PC-9 (cell line): ENCODE measurements around the gene GPD2. TPM values are rescaled to one million over a fixed set of nuclear protein-coding genes. Genes with fewer than 3 reads are reported as not detected.

ENCODE experiments used
- BruUV-seq: library from RNA; stranded (reverse); fragments of 400-500 nt; replicated peaks from 2 replicates; lab custom pipeline; 2021; lab: Mats Ljungman, UMichigan
- CTCF ChIA-PET: fragments of 300-600 bp; sonication (Branson Sonifier 250); formaldehyde crosslinking; loops from one replicate; lab custom pipeline; 2022; ENCODE audit warnings: antibody characterized with exemption; lab: Charles Lee
- POLR2A ChIA-PET: fragments of 300-600 bp; sonication (Branson Sonifier 250); formaldehyde crosslinking; loops from one replicate; lab custom pipeline; 2022; ENCODE audit warnings: antibody characterized with exemption; ENCODE audit not compliant: unreplicated experiment; lab: Charles Lee
- DNase-seq, 2 experiments: peaks; one replicate each; pipeline versions ENCODE4 v3.0.0 to v3.0.0-alpha.2; 2015 to 2022; ENCODE audit warnings: mixed read lengths in 1 of 2
- H2AFZ ChIP-seq: fragments of 200-600 bp; sonication (generic); 2 replicates; pipeline ENCODE4 v1.8.1; 2017; ENCODE audit warnings: antibody characterized with exemption
- H3F3A ChIP-seq: fragments of 200-600 bp; sonication (generic); 2 replicates; pipeline ENCODE4 v1.8.1; 2017; ENCODE audit warnings: antibody characterized with exemption, mild to moderate bottlenecking, low read depth; ENCODE audit not compliant: insufficient read depth
- H3K27ac ChIP-seq: fragments of 200-600 bp; sonication (generic); 2 replicates; pipeline ENCODE4 v1.6.1; 2016; ENCODE audit warnings: mixed run types
- H3K27me3 ChIP-seq: fragments of 200-600 bp; sonication (generic); 2 replicates; pipeline ENCODE4 v1.6.1; 2016; ENCODE audit warnings: low read depth, mixed run types; ENCODE audit not compliant: insufficient read depth
- H3K36me3 ChIP-seq: fragments of 200-600 bp; sonication (generic); 2 replicates; pipeline ENCODE4 v1.6.1; 2016; ENCODE audit warnings: low read depth, mixed run types
- H3K4me1 ChIP-seq: fragments of 200-600 bp; sonication (generic); replicated peaks from 2 replicates; pipeline ENCODE4 v1.6.1; 2016; ENCODE audit warnings: mixed run types; ENCODE audit not compliant: insufficient read depth
- H3K4me2 ChIP-seq: fragments of 200-600 bp; sonication (generic); 2 replicates; pipeline ENCODE4 v1.6.1; 2017; ENCODE audit warnings: mixed run types
- H3K4me3 ChIP-seq: fragments of 200-600 bp; sonication (generic); 2 replicates; pipeline ENCODE4 v1.6.1; 2016; ENCODE audit warnings: mixed run types
- H3K79me2 ChIP-seq: fragments of 200-600 bp; sonication (generic); 2 replicates; pipeline ENCODE4 v1.6.1; 2017; ENCODE audit warnings: low read depth, mixed run types
- H3K9me2 ChIP-seq: fragments of 200-600 bp; sonication (generic); 2 replicates; pipeline ENCODE4 v1.8.1; 2017; ENCODE audit warnings: mild to moderate bottlenecking; ENCODE audit not compliant: insufficient read depth
- H3K9me3 ChIP-seq: fragments of 200-600 bp; sonication (generic); 2 replicates; pipeline ENCODE4 v1.8.1; 2016; ENCODE audit warnings: low read depth; ENCODE audit not compliant: insufficient read depth
- H4K20me1 ChIP-seq: fragments of 200-600 bp; sonication (generic); 2 replicates; pipeline ENCODE4 v1.8.1; 2017; ENCODE audit not compliant: insufficient read depth
- EZH2 ChIP-seq: fragments of 200-600 bp; sonication (generic); IDR thresholded peaks from 2 replicates; pipeline ENCODE4 v1.8.0; 2017; ENCODE audit warnings: antibody characterized with exemption, low read depth
- intact Hi-C: fragments of 100-400 bp; cut with micrococcal nuclease; formaldehyde crosslinking; loops from one replicate; pipeline ENCODE4 v1.10.0; 2022; ENCODE audit not compliant: unreplicated experiment
- total RNA-seq: library from RNA; stranded (reverse); gene quantifications from 2 replicates; pipeline ENCODE4 v1.2.3, GENCODE V29; 2021
- TF ChIP-seq, protein P1 (sequence below): fragments of 200-600 bp; sonication (generic); conservative IDR thresholded peaks from 2 replicates; pipeline ENCODE4 v1.6.1; 2017; ENCODE audit warnings: mixed run types, antibody characterized with exemption, mild to moderate bottlenecking, moderate library complexity

Gene GPD2
- total RNA-seq, 1 experiment from 2014 or later = 47.1 TPM

DNA sequence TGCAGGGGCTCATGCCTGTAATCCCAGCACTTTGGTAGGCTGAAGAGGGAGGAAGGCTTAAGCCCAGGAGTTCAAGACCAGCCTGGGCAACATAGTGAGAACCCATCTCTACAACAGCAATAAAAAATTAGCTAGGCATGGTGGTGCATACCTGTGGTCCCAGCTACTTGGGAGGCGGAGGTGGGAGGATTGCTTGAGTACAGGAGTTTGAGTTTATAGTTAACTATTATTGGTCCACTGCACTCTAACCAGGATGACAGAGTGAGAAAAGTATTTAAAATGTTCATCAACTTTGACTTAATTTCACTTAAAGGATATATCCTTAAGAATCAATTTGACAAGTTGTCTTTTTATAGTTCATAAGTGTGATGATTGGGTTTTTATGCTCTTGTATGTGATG lies 14.3 kb upstream of the GPD2 start:
- CTCF ChIA-PET = no interaction called here
- TF ChIP-seq, protein P1, sequence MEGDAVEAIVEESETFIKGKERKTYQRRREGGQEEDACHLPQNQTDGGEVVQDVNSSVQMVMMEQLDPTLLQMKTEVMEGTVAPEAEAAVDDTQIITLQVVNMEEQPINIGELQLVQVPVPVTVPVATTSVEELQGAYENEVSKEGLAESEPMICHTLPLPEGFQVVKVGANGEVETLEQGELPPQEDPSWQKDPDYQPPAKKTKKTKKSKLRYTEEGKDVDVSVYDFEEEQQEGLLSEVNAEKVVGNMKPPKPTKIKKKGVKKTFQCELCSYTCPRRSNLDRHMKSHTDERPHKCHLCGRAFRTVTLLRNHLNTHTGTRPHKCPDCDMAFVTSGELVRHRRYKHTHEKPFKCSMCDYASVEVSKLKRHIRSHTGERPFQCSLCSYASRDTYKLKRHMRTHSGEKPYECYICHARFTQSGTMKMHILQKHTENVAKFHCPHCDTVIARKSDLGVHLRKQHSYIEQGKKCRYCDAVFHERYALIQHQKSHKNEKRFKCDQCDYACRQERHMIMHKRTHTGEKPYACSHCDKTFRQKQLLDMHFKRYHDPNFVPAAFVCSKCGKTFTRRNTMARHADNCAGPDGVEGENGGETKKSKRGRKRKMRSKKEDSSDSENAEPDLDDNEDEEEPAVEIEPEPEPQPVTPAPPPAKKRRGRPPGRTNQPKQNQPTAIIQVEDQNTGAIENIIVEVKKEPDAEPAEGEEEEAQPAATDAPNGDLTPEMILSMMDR = no peak
- TF ChIP-seq EZH2 = no peak
- DNase-seq = no peak
- no peak overlapping the region for H3K4me3 ChIP-seq
- H3K79me2 ChIP-seq = no peaks in the 10 kb centered on the region
- no TSS peak for BruUV-seq
- H3K9me2 ChIP-seq = no peaks in the 10 kb centered on the region
- no peak overlapping the region for H3K27ac ChIP-seq
- H4K20me1 ChIP-seq = no peaks in the 10 kb centered on the region
- H3K9me3 ChIP-seq = no peaks in the 10 kb centered on the region
- intact Hi-C loops = no loop called here
- no peak overlapping the region for H2AFZ ChIP-seq
- H3K4me2 ChIP-seq = no peak overlapping the region
- no peaks in the 10 kb centered on the region for H3K36me3 ChIP-seq
- H3K4me1 ChIP-seq = no peaks in the 10 kb centered on the region
- no peaks in the 10 kb centered on the region for H3F3A ChIP-seq
- POLR2A ChIA-PET = no interaction called here
- H3K27me3 ChIP-seq = no peaks in the 10 kb centered on the region

DNA sequence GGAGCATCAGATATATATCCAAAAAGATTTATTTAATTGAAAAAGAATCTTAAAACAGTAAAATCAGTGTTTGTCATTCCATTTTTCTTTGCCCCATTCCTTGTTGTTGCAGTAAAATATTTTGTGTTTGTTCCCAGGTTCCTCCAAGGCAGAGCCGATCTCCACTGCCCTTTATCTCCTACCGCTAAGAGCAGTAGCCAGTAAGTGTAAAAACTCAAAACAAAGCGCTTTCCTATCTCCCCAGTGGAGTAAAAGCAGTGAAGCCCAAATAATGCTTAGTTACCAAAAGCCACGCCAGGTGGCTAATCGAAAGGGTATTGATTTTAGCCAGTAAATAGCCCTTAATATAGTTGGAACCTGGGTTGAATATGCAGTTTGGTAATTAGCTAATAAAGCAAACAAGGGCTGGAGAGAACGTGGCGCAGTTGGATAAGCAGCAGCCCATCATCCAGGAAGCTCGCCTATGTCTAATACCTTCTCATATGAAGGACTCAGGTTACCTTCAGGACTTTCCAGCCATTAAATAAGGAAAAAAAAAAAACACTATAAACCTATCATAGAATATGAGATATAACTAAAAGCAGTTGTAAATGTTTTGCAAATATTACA lies 12.4 kb upstream of the GPD2 start:
- CTCF ChIA-PET = no interaction called here

DNA sequence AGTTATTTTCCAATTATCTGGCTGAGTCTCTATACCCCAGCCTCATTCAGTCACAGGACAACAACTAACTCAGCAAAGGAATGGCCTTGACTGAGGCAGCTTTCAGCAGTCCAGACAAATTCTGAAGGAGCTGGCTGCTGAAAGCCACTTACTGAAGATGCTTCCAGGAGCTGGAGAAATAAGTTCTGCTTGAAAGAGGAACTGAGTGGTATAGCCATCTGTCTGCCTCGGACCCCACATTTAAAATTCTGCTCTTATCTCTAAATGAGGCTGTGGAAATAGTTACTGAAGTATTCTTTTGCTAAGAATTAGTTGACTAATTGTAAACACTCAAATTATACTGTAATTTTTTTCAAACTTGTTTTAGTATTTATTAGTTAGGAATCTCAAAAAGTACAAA lies 9.1 kb upstream of the GPD2 start:
- DNase-seq = no peak
- H3K27ac ChIP-seq = no peak overlapping the region
- TF ChIP-seq, protein P1 = no peak
- TF ChIP-seq EZH2 = no peak
- H3F3A ChIP-seq = peaks cover 11% of the 10 kb centered on the region; the same call in 1 of the 2 replicates
- H3K27me3 ChIP-seq = no peaks in the 10 kb centered on the region
- H4K20me1 ChIP-seq = no peaks in the 10 kb centered on the region
- CTCF ChIA-PET = no interaction called here
- H3K9me2 ChIP-seq = no peaks in the 10 kb centered on the region
- H2AFZ ChIP-seq = no peak overlapping the region
- H3K4me3 ChIP-seq = no peak overlapping the region
- H3K9me3 ChIP-seq = no peaks in the 10 kb centered on the region
- no peaks in the 10 kb centered on the region for H3K36me3 ChIP-seq
- POLR2A ChIA-PET = no interaction called here
- no TSS peak for BruUV-seq
- intact Hi-C loops = no loop called here
- H3K4me1 ChIP-seq = peaks cover 23% of the 10 kb centered on the region
- H3K79me2 ChIP-seq = no peaks in the 10 kb centered on the region
- H3K4me2 ChIP-seq = no peak overlapping the region

More for the DNA sequence above, 12.4 kb upstream of the GPD2 start:
- no peaks in the 10 kb centered on the region for H4K20me1 ChIP-seq
- no peaks in the 10 kb centered on the region for H3K4me1 ChIP-seq
- H3K27me3 ChIP-seq = no peaks in the 10 kb centered on the region
- no peak overlapping the region for H3K4me3 ChIP-seq
- H3K9me3 ChIP-seq = no peaks in the 10 kb centered on the region
- DNase-seq = no peak
- no peak for TF ChIP-seq EZH2
- TF ChIP-seq, protein P1 = no peak
- intact Hi-C loops = no loop called here
- no peaks in the 10 kb centered on the region for H3F3A ChIP-seq
- H3K4me2 ChIP-seq = no peak overlapping the region
- no peaks in the 10 kb centered on the region for H3K79me2 ChIP-seq
- BruUV-seq = no TSS peak
- no peaks in the 10 kb centered on the region for H3K9me2 ChIP-seq
- H3K27ac ChIP-seq = no peak overlapping the region
- no peaks in the 10 kb centered on the region for H3K36me3 ChIP-seq
- H2AFZ ChIP-seq = no peak overlapping the region
- POLR2A ChIA-PET = no interaction called here
